ENCODE data around the gene KIAA0513.

Gene KIAA0513

GRCh38 chr16:85011846-85012284 lies 15.7 kb upstream of the KIAA0513 start:
- H3K4me1 ChIP-seq (ENCODE audit: control insufficient read depth in 5 of 5, insufficient read depth in 5 of 5, low read length in 5 of 5): peaks cover 3 to 39% (median 26%) of the 10 kb centered on the region in 5 donors
- H3K27me3 ChIP-seq (ENCODE audit: control insufficient read depth in 5 of 5, insufficient read depth in 4 of 5, low read length in 5 of 5): no peaks in the 10 kb centered on the region
- H3K9me3 ChIP-seq (ENCODE audit: control insufficient read depth in 5 of 5, low read length in 5 of 5): no peaks in the 10 kb centered on the region
- peak overlapping the region; percentile 80 to 97 (median 86) for H3K4me3 ChIP-seq (ENCODE audit: low read depth in 1 of 5, low read length in 5 of 5)
- peak overlapping the region; percentile 97 for H3K27ac ChIP-seq (ENCODE audit: low read depth, low read length)
- peaks cover 0 to 3% (median 0%) of the 10 kb centered on the region in 5 donors for H3K36me3 ChIP-seq (ENCODE audit: control insufficient read depth in 5 of 5, insufficient read depth in 5 of 5, low read length in 5 of 5)
- peak overlapping the region; percentile 87 to 99 (median 95) for H3K9ac ChIP-seq (ENCODE audit: low read length in 5 of 5)

DNA sequence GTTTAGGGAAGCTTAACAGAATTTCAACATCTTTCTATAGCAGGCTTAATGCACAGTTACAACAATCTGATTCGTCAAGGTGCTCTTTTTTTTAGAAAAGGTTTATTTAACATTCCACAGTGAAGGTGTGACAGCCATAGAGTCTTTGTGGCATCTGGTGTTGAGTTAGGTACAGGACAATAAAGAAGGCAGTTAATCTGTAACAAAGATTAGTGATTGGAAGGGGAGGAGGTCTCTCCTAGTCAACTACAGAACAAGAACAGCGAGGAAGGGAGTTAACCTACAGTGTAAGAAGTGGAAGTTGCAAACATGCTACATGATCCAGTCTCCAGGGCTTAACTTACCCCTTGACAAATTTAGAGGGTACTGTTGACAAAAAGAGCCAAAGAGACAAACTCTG lies 13.3 kb upstream of the KIAA0513 start:
- Histone ChIP-seq H3K9me3 (ENCODE audit: control insufficient read depth in 5 of 5, low read length in 5 of 5) (no peaks in the 10 kb centered on the region), H3K4me3 (ENCODE audit: low read depth in 1 of 5, low read length in 5 of 5) (no peak overlapping the region), H3K9ac (ENCODE audit: low read length in 5 of 5) (no peak overlapping the region), H3K4me1 (ENCODE audit: control insufficient read depth in 5 of 5, insufficient read depth in 5 of 5, low read length in 5 of 5) (peaks cover 3 to 22% (median 19%) of the 10 kb centered on the region in 5 donors), H3K27me3 (ENCODE audit: control insufficient read depth in 5 of 5, insufficient read depth in 4 of 5, low read length in 5 of 5) (no peaks in the 10 kb centered on the region), H3K27ac (ENCODE audit: low read depth, low read length) (no peak overlapping the region), H3K36me3 (ENCODE audit: control insufficient read depth in 5 of 5, insufficient read depth in 5 of 5, low read length in 5 of 5) (no peaks in the 10 kb centered on the region)

- no peaks in the 10 kb centered on the region for H3K27me3 ChIP-seq (ENCODE audit: control insufficient read depth in 5 of 5, insufficient read depth in 4 of 5, low read length in 5 of 5)
Measured at GRCh38 chr16:85015481-85016187, 12.0 kb upstream of the KIAA0513 start.

GRCh38 chr16:85017151-85017550 lies 10.4 kb upstream of the KIAA0513 start:
- H3K9ac ChIP-seq (ENCODE audit: low read length in 5 of 5): no peak overlapping the region
- H3K36me3 ChIP-seq (ENCODE audit: control insufficient read depth in 5 of 5, insufficient read depth in 5 of 5, low read length in 5 of 5): no peaks in the 10 kb centered on the region
- no peaks in the 10 kb centered on the region for H3K27me3 ChIP-seq (ENCODE audit: control insufficient read depth in 5 of 5, insufficient read depth in 4 of 5, low read length in 5 of 5)
- H3K27ac ChIP-seq (ENCODE audit: low read depth, low read length): no peak overlapping the region
- no peak overlapping the region for H3K4me3 ChIP-seq (ENCODE audit: low read depth in 1 of 5, low read length in 5 of 5)
- H3K9me3 ChIP-seq (ENCODE audit: control insufficient read depth in 5 of 5, low read length in 5 of 5): no peaks in the 10 kb centered on the region
- peaks cover 0 to 7% (median 5%) of the 10 kb centered on the region in 5 donors for H3K4me1 ChIP-seq (ENCODE audit: control insufficient read depth in 5 of 5, insufficient read depth in 5 of 5, low read length in 5 of 5)

More at GRCh38 chr16:85015481-85016187, 12.0 kb upstream of the KIAA0513 start:
- Histone ChIP-seq H3K36me3 (ENCODE audit: control insufficient read depth in 5 of 5, insufficient read depth in 5 of 5, low read length in 5 of 5) (no peaks in the 10 kb centered on the region), H3K4me3 (ENCODE audit: low read depth in 1 of 5, low read length in 5 of 5) (no peak overlapping the region), H3K9ac (ENCODE audit: low read length in 5 of 5) (no peak overlapping the region), H3K4me1 (ENCODE audit: control insufficient read depth in 5 of 5, insufficient read depth in 5 of 5, low read length in 5 of 5) (peaks cover under 1 to 17% (median 13%) of the 10 kb centered on the region in 5 donors), H3K27ac (ENCODE audit: low read depth, low read length) (no peak overlapping the region), H3K9me3 (ENCODE audit: control insufficient read depth in 5 of 5, low read length in 5 of 5) (no peaks in the 10 kb centered on the region)

DNA sequence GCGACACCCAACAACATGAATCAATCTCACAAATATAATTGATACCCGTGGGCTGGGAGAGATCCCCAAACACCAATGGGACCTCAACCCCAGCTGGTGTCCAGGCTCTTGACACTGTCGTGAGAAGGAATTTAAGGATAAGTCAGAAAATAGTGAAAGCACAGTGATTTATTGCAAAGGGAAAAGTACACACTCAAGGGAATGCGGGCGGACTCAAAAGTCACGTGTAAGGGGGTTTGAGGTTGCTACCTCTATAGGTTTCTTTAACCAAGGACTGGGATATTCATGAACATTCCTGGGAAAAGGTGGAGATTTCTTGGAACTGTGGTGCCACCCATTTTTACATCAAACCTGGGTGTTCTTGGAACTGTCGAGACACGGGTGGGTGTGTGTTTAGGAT lies 10.0 kb upstream of the KIAA0513 start:
- H3K36me3 ChIP-seq (ENCODE audit: control insufficient read depth in 5 of 5, insufficient read depth in 5 of 5, low read length in 5 of 5): no peaks in the 10 kb centered on the region
- no peaks in the 10 kb centered on the region for H3K27me3 ChIP-seq (ENCODE audit: control insufficient read depth in 5 of 5, insufficient read depth in 4 of 5, low read length in 5 of 5)
- H3K9me3 ChIP-seq (ENCODE audit: control insufficient read depth in 5 of 5, low read length in 5 of 5): peaks cover 0 to 2% (median 0%) of the 10 kb centered on the region in 5 donors
- peaks cover 0 to 7% (median 4%) of the 10 kb centered on the region in 5 donors for H3K4me1 ChIP-seq (ENCODE audit: control insufficient read depth in 5 of 5, insufficient read depth in 5 of 5, low read length in 5 of 5)
- no peak overlapping the region for H3K4me3 ChIP-seq (ENCODE audit: low read depth in 1 of 5, low read length in 5 of 5)
- H3K27ac ChIP-seq (ENCODE audit: low read depth, low read length): no peak overlapping the region
- no peak overlapping the region for H3K9ac ChIP-seq (ENCODE audit: low read length in 5 of 5)

- H3K9ac ChIP-seq (ENCODE audit: low read length in 5 of 5): no peak overlapping the region
- peaks cover 0 to 6% (median 0%) of the 10 kb centered on the region in 5 donors for H3K9me3 ChIP-seq (ENCODE audit: control insufficient read depth in 5 of 5, low read length in 5 of 5)
- no peaks in the 10 kb centered on the region for H3K27me3 ChIP-seq (ENCODE audit: control insufficient read depth in 5 of 5, insufficient read depth in 4 of 5, low read length in 5 of 5)
- H3K36me3 ChIP-seq (ENCODE audit: control insufficient read depth in 5 of 5, insufficient read depth in 5 of 5, low read length in 5 of 5): no peaks in the 10 kb centered on the region
- no peak overlapping the region for H3K4me3 ChIP-seq (ENCODE audit: low read depth in 1 of 5, low read length in 5 of 5)
- H3K4me1 ChIP-seq (ENCODE audit: control insufficient read depth in 5 of 5, insufficient read depth in 5 of 5, low read length in 5 of 5): peaks cover 0 to 7% (median 4%) of the 10 kb centered on the region in 5 donors
- H3K27ac ChIP-seq (ENCODE audit: low read depth, low read length): no peak overlapping the region
Measured at GRCh38 chr16:85018529-85019236, 8.9 kb upstream of the KIAA0513 start.

DNA sequence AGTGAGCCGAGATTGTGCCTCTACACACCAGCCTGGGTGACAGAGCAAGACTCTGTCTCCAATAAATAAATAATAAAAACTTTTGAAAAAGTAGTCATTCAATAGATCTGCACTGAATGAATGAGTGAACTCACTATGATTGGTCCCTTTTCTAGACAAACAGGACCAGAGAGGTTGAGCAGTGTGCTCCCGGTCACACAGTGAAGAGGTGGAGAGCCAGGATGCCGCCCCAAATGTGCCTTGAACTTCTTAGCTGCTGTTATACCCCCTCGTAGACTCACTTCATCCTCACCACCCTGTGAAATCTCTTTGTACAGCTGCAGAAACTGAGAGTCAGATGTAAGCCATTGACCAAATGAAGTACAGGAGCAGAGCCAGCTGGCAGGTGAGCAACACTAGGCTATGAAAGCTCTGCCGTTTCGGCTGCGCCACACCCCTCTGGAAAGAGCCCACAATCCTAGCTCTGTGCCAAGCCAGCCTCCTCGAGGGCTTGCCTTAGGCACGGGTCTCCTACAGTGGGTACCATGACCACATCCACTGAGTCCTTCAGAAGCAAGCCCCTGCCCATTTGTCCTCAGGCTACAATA lies 7.8 kb upstream of the KIAA0513 start:
- Histone ChIP-seq H3K27ac (ENCODE audit: low read depth, low read length) (no peak overlapping the region), H3K27me3 (ENCODE audit: control insufficient read depth in 5 of 5, insufficient read depth in 4 of 5, low read length in 5 of 5) (no peaks in the 10 kb centered on the region), H3K4me1 (ENCODE audit: control insufficient read depth in 5 of 5, insufficient read depth in 5 of 5, low read length in 5 of 5) (peaks cover 0 to 7% (median 4%) of the 10 kb centered on the region in 5 donors), H3K9me3 (ENCODE audit: control insufficient read depth in 5 of 5, low read length in 5 of 5) (peaks cover 0 to 6% (median 0%) of the 10 kb centered on the region in 5 donors), H3K4me3 (ENCODE audit: low read depth in 1 of 5, low read length in 5 of 5) (no peak overlapping the region), H3K36me3 (ENCODE audit: control insufficient read depth in 5 of 5, insufficient read depth in 5 of 5, low read length in 5 of 5) (no peaks in the 10 kb centered on the region), H3K9ac (ENCODE audit: low read length in 5 of 5) (peak overlapping the region in 2 of 5 donors; percentile 1 to 5)

GRCh38 chr16:85025781-85026653 lies 1.6 kb upstream of the KIAA0513 start:
- Histone ChIP-seq H3K4me3 (ENCODE audit: low read depth in 1 of 5, low read length in 5 of 5) (peak overlapping the region in 1 of 5 donors; percentile 92), H3K27me3 (ENCODE audit: control insufficient read depth in 5 of 5, insufficient read depth in 4 of 5, low read length in 5 of 5) (no peaks in the 10 kb centered on the region), H3K4me1 (ENCODE audit: control insufficient read depth in 5 of 5, insufficient read depth in 5 of 5, low read length in 5 of 5) (peaks cover 9 to 34% (median 32%) of the 10 kb centered on the region in 5 donors), H3K9ac (ENCODE audit: low read length in 5 of 5) (peak overlapping the region in 1 of 5 donors; percentile 90), H3K9me3 (ENCODE audit: control insufficient read depth in 5 of 5, low read length in 5 of 5) (peaks cover 0 to 6% (median 0%) of the 10 kb centered on the region in 5 donors), H3K36me3 (ENCODE audit: control insufficient read depth in 5 of 5, insufficient read depth in 5 of 5, low read length in 5 of 5) (no peaks in the 10 kb centered on the region), H3K27ac (ENCODE audit: low read depth, low read length) (no peak overlapping the region)

DNA sequence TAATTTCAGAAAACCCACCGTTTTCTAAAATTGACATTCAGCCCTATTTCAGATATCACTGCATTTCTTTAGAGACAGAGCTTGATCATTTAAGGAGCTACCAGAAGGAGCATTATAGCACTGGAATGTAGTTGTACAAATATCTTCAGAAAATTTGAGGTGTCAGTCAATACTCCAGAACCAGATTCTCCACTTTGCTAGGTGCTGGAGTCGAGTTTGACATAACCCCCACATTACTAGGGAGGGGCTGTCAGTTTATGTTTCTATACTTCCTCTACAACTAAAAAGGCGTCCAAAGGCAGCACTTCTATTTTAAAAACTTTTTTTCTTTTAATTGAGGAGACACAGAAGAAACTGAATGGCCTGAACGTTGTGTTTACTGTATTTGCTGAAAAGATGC lies 892 bp upstream of the KIAA0513 start:
- H3K4me3 ChIP-seq (ENCODE audit: low read depth in 1 of 5, low read length in 5 of 5): peak overlapping the region; percentile 86 to 93 (median 91)
- peaks cover 9 to 34% (median 32%) of the 10 kb centered on the region in 5 donors for H3K4me1 ChIP-seq (ENCODE audit: control insufficient read depth in 5 of 5, insufficient read depth in 5 of 5, low read length in 5 of 5)
- H3K9ac ChIP-seq (ENCODE audit: low read length in 5 of 5): peak overlapping the region in 4 of 5 donors; percentile 88 to 95 (median 90)
- no peaks in the 10 kb centered on the region for H3K27me3 ChIP-seq (ENCODE audit: control insufficient read depth in 5 of 5, insufficient read depth in 4 of 5, low read length in 5 of 5)
- peaks cover 0 to 3% (median 0%) of the 10 kb centered on the region in 5 donors for H3K36me3 ChIP-seq (ENCODE audit: control insufficient read depth in 5 of 5, insufficient read depth in 5 of 5, low read length in 5 of 5)
- peaks cover 0 to 6% (median 0%) of the 10 kb centered on the region in 5 donors for H3K9me3 ChIP-seq (ENCODE audit: control insufficient read depth in 5 of 5, low read length in 5 of 5)
- H3K27ac ChIP-seq (ENCODE audit: low read depth, low read length): no peak overlapping the region
